ENCODE data around the gene CDC42BPB.
A peak's percentile ranks its signal among the peaks of the same experiment; 100 is the strongest.

Gene CDC42BPB

DNA sequence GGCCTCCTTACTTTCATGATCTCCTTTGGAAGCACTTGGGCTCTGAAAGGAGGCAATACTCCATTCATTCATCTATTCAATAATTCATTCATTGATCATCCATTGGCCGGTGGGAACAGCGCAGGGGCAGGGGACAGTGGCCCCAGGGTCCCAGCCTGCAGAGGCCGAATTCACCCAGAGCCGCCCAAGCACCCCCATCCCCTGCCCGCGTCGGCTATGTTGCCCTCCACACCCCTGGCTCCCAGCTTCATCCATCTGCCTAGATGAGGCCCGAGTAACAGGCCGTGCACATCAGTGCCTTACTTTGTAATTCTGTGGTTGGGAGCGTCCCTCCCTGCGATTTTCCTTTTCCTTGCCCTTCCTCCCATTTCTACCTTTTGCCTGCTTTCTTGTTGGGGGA lies 131.7 kb downstream of the CDC42BPB start:
- H3K9ac ChIP-seq (ENCODE audit: low read length in 2 of 2), result no peak overlapping the region
- peaks cover 35% of the 10 kb centered on the region for H3K4me1 ChIP-seq (ENCODE audit: control insufficient read depth, insufficient read depth, low read length)
- no peaks in the 10 kb centered on the region for H3K9me3 ChIP-seq (ENCODE audit: control insufficient read depth in 2 of 2, low read length in 2 of 2)
- peaks cover 52 to 63% of the 10 kb centered on the region in 2 donors for H3K27me3 ChIP-seq (ENCODE audit: control insufficient read depth in 1 of 2, insufficient read depth in 2 of 2, low read length in 2 of 2)
- no peak overlapping the region for H3K4me3 ChIP-seq (ENCODE audit: low read length in 2 of 2)
- H3K36me3 ChIP-seq (ENCODE audit: control insufficient read depth in 2 of 2, insufficient read depth in 2 of 2, low read length in 2 of 2), result no peaks in the 10 kb centered on the region
- no peak overlapping the region for H3K27ac ChIP-seq (ENCODE audit: low read length)

DNA sequence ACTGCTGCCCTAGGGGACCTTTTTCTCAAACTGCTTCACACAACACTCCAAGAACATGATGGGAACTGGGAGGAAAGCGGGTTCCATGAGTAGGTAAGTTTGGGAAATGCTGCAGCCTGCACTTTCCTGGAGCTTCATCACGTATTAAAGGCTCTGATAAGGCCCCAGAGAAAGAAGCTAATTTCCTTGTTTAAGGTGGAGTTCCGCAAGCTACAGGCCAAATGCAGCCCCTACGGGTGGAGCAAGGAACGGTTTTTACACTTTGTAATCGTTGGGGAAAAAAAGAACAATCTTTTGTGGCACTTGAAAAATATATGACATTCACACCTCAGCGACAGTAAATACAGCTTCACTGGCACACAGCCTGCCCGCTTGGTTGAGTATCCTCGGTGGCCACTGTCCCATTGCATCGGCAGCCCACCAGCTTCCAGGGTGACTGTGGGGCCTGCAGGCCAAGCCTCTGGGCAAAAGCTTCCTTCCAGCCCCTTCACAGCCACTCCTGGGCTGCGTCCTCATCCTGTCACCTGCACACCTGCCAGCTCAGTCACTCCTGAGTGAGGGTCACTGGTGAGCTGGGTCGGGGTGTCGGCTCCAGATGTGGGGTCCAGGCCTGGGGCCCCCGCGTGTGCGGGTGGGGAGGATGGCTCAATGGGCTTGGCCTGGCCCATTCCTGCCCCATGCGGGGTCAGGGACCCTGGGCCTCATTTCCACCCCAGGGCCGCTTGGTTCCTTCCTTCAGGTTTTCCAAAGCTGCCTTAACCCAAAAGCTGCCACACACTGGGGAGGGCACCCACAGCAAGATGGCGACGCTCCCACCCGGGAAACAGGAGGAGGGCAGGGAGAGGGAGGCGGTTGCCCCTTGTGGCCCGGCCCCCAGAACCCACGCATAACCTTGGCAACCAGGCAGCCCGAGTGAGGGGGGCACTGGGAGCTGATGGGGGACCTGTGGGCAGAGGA lies 132.4 kb downstream of the CDC42BPB start:
- Histone ChIP-seq H3K27ac (ENCODE audit: low read length) (no peak overlapping the region), H3K4me3 (ENCODE audit: low read length in 2 of 2) (no peak overlapping the region), H3K4me1 (ENCODE audit: control insufficient read depth, insufficient read depth, low read length) (peaks cover 30% of the 10 kb centered on the region), H3K9me3 (ENCODE audit: control insufficient read depth in 2 of 2, low read length in 2 of 2) (no peaks in the 10 kb centered on the region), H3K36me3 (ENCODE audit: control insufficient read depth in 2 of 2, insufficient read depth in 2 of 2, low read length in 2 of 2) (no peaks in the 10 kb centered on the region), H3K27me3 (ENCODE audit: control insufficient read depth in 1 of 2, insufficient read depth in 2 of 2, low read length in 2 of 2) (peaks cover 51 to 55% of the 10 kb centered on the region in 2 donors), H3K9ac (ENCODE audit: low read length in 2 of 2) (no peak overlapping the region)

DNA sequence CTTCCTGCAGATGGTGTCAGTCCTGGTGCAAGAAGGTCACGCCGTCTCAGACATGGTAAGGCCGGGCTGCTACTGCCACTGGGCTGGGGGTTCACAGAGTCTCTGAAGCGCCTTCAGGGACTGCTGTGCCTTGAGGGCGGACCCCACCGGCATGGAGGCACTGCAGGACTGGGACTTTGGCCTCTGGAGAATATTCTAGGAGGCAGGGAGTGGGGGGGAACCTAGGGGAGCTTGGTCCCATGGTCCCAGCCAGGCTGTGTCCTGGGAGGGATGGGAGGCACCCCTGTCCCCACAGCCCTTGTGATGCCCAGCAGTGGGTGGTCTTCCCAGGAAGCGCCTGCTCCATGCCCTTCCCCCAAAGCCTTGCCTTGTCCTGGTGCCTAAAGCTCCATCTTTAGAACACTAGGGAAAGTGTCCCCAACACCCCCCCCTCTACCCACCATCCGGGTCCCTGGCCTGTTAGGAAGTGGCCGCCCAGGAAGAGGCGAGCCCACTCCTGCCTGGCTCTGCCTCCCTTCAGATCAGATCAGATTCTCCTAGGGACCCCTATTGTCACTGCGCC lies 133.3 kb downstream of the CDC42BPB start:
- H3K27me3 ChIP-seq (ENCODE audit: control insufficient read depth in 1 of 2, insufficient read depth in 2 of 2, low read length in 2 of 2), result peaks cover 45 to 46% of the 10 kb centered on the region in 2 donors
- no peak overlapping the region for H3K9ac ChIP-seq (ENCODE audit: low read length in 2 of 2)
- no peak overlapping the region for H3K4me3 ChIP-seq (ENCODE audit: low read length in 2 of 2)
- peaks cover 21% of the 10 kb centered on the region for H3K4me1 ChIP-seq (ENCODE audit: control insufficient read depth, insufficient read depth, low read length)
- no peaks in the 10 kb centered on the region for H3K36me3 ChIP-seq (ENCODE audit: control insufficient read depth in 2 of 2, insufficient read depth in 2 of 2, low read length in 2 of 2)
- no peak overlapping the region for H3K27ac ChIP-seq (ENCODE audit: low read length)
- no peaks in the 10 kb centered on the region for H3K9me3 ChIP-seq (ENCODE audit: control insufficient read depth in 2 of 2, low read length in 2 of 2)

DNA sequence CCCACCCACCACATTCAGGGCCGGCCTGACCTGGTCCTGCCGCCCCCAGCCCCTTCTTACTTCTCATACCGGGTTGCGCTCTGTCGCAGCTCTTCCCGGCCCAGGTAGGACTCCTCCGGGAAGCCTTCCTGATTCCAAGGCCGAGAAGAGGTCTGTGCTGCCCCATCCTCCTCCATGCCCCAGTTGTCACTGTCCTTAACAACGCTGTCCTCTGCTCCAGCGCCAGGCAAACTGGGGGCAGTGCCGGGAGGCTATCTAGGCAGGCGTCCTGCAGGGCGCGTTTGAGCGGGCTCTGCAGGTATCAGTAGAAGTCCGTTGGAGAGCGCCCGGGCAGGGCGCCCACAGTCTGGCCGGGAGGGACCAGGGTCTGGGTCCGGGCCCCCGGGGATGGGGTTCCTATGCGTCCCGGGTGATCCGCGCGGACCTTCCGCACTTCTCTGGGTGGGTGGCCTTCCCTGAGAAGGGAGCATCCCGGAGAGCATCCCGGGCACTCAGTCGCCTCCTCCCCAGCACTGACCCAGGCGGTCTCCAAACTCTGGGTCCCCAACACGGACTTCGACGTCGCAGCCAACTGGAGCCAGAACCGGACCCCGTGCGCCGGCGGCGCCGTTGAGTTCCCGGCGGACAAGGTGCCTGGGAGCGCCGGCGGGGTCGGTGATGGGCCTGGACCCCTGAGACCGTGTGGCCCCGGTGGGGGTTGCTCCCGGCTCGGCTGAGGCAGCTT lies 134.0 kb downstream of the CDC42BPB start:
- Histone ChIP-seq H3K9me3 (ENCODE audit: control insufficient read depth in 2 of 2, low read length in 2 of 2) (no peaks in the 10 kb centered on the region), H3K27ac (ENCODE audit: low read length) (no peak overlapping the region), H3K27me3 (ENCODE audit: control insufficient read depth in 1 of 2, insufficient read depth in 2 of 2, low read length in 2 of 2) (peaks cover 40 to 41% of the 10 kb centered on the region in 2 donors), H3K4me1 (ENCODE audit: control insufficient read depth, insufficient read depth, low read length) (peaks cover 14% of the 10 kb centered on the region), H3K9ac (ENCODE audit: low read length in 2 of 2) (no peak overlapping the region), H3K36me3 (ENCODE audit: control insufficient read depth in 2 of 2, insufficient read depth in 2 of 2, low read length in 2 of 2) (no peaks in the 10 kb centered on the region), H3K4me3 (ENCODE audit: low read length in 2 of 2) (peak overlapping the region in 1 of 2 donors; percentile 35)

DNA sequence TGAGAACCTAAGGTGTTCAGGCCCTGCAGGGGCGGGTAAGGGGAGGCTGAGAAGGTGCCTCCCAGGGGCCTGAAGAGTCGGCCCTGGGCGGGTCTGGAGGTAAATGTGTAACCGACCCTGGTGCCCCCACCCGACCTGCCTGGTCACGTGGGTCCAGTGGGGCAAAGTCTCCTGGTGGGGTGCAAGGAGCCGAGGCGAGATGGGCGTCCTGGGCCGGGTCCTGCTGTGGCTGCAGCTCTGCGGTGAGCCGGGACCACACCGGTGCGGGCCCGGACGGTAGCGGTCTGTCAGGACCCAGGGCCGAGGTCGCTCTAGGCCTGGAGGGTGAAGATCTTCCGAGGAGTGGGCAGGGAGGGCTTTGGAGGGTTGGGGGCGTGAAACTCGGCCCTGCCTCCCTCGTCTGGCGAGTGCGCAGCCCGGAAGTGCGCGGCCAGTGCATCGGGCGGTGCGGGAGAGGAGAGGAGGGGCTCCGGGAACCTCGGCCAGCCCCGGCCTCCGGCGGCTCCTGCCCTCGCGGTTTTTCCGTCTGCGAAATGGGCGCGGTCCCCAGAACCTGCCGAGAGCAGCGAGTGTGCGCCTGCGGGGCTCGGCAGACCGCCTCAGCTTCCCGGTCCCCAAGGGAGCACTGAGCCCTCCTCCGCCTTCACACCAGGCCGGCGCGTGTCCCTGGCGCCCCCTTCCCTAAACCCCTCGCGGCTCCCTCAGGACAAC lies 134.7 kb downstream of the CDC42BPB start, which contains the start of gene AMN:
Gene AMN (plus strand): TSS at position 174 of the 711 bp plus-strand sequence. CDS start 26 bp downstream, at position 200.
- Histone ChIP-seq H3K9ac (ENCODE audit: low read length in 2 of 2) (no peak within 1 kb of the TSS), H3K36me3 (ENCODE audit: control insufficient read depth in 2 of 2, insufficient read depth in 2 of 2, low read length in 2 of 2) (no peaks in the 10 kb centered on the region), H3K4me3 (ENCODE audit: low read length in 2 of 2) (peak within 1 kb of the TSS in 1 of 2 donors; percentile 35), H3K4me1 (ENCODE audit: control insufficient read depth, insufficient read depth, low read length) (peaks cover 11% of the 10 kb centered on the region), H3K27ac (ENCODE audit: low read length) (no peak within 1 kb of the TSS), H3K27me3 (ENCODE audit: control insufficient read depth in 1 of 2, insufficient read depth in 2 of 2, low read length in 2 of 2) (peaks cover 33 to 37% of the 10 kb centered on the region in 2 donors), H3K9me3 (ENCODE audit: control insufficient read depth in 2 of 2, low read length in 2 of 2) (no peaks in the 10 kb centered on the region)

DNA sequence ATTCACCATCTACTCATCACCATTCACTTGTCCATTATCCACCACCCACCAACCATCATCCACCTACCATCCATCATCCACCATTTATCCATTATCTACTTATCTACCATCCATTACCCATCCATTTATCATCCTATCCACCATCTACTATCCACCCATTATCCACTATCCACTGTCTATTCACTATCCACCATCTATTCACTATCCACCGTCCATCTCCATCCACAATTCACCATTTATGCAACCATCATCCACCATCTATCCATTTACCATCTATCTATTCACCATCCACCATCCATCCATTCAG lies 136.4 kb downstream of the CDC42BPB start:
- H3K36me3 ChIP-seq (ENCODE audit: control insufficient read depth in 2 of 2, insufficient read depth in 2 of 2, low read length in 2 of 2), result no peaks in the 10 kb centered on the region
- H3K9me3 ChIP-seq (ENCODE audit: control insufficient read depth in 2 of 2, low read length in 2 of 2), result no peaks in the 10 kb centered on the region
- no peak overlapping the region for H3K27ac ChIP-seq (ENCODE audit: low read length)
- peaks cover 29 to 32% of the 10 kb centered on the region in 2 donors for H3K27me3 ChIP-seq (ENCODE audit: control insufficient read depth in 1 of 2, insufficient read depth in 2 of 2, low read length in 2 of 2)
- H3K4me3 ChIP-seq (ENCODE audit: low read length in 2 of 2), result no peak overlapping the region
- H3K4me1 ChIP-seq (ENCODE audit: control insufficient read depth, insufficient read depth, low read length), result peaks cover 11% of the 10 kb centered on the region
- no peak overlapping the region for H3K9ac ChIP-seq (ENCODE audit: low read length in 2 of 2)

DNA sequence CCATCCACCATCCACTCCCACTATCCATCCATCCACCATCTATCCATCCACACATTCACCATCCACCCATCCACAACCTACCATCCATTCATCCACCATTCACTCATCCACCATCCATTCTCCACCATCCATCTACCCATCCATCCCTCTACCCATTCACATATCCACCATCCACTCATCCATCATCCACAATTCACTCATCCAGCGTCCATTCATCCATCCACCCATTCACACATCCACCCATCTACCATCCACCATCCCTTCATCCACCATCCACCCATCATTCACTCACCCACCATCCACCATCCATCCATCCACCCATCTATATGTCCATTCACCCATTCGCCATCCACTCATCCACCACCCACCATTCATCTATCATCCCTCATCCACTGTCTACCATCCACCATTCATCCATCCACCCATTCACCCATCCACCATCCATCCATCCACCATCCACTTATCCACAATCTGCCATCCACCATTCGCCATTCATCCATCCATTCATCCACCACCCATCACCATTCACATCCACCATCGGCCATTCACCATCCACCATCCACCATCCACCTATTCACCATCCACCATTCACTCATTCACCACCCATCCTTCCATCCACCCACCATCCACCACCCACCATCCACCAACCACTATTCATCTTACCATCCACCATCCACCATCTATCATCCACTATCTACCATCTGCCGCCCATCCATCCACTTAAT lies 136.9 kb downstream of the CDC42BPB start:
- no peaks in the 10 kb centered on the region for H3K36me3 ChIP-seq (ENCODE audit: control insufficient read depth in 2 of 2, insufficient read depth in 2 of 2, low read length in 2 of 2)
- H3K9ac ChIP-seq (ENCODE audit: low read length in 2 of 2), result no peak overlapping the region
- H3K9me3 ChIP-seq (ENCODE audit: control insufficient read depth in 2 of 2, low read length in 2 of 2), result no peaks in the 10 kb centered on the region
- H3K4me3 ChIP-seq (ENCODE audit: low read length in 2 of 2), result no peak overlapping the region
- peaks cover 29 to 30% of the 10 kb centered on the region in 2 donors for H3K27me3 ChIP-seq (ENCODE audit: control insufficient read depth in 1 of 2, insufficient read depth in 2 of 2, low read length in 2 of 2)
- peaks cover 11% of the 10 kb centered on the region for H3K4me1 ChIP-seq (ENCODE audit: control insufficient read depth, insufficient read depth, low read length)
- H3K27ac ChIP-seq (ENCODE audit: low read length), result no peak overlapping the region

DNA sequence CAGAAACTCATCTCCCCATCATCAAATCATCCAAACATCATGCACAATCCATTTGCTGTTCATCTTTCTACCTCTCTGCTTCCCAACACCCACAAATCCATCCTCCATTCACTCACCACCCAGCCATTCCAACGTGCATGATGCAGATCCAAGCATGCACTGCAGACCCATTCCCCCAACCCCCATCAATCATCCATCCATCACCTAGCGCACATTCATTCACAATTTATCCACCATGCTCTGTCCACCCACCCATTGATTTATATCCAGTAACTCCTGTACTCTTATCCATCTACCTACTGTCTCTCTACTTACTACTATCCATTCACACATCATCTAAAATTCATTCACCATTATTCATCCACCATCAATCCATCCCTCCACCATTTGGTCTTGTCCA lies 138.9 kb downstream of the CDC42BPB start:
- Histone ChIP-seq H3K36me3 (ENCODE audit: control insufficient read depth in 2 of 2, insufficient read depth in 2 of 2, low read length in 2 of 2) (no peaks in the 10 kb centered on the region), H3K4me1 (ENCODE audit: control insufficient read depth, insufficient read depth, low read length) (peaks cover 8% of the 10 kb centered on the region), H3K9me3 (ENCODE audit: control insufficient read depth in 2 of 2, low read length in 2 of 2) (no peaks in the 10 kb centered on the region), H3K9ac (ENCODE audit: low read length in 2 of 2) (no peak overlapping the region), H3K27ac (ENCODE audit: low read length) (no peak overlapping the region), H3K27me3 (ENCODE audit: control insufficient read depth in 1 of 2, insufficient read depth in 2 of 2, low read length in 2 of 2) (peaks cover 13 to 15% of the 10 kb centered on the region in 2 donors), H3K4me3 (ENCODE audit: low read length in 2 of 2) (no peak overlapping the region)

DNA sequence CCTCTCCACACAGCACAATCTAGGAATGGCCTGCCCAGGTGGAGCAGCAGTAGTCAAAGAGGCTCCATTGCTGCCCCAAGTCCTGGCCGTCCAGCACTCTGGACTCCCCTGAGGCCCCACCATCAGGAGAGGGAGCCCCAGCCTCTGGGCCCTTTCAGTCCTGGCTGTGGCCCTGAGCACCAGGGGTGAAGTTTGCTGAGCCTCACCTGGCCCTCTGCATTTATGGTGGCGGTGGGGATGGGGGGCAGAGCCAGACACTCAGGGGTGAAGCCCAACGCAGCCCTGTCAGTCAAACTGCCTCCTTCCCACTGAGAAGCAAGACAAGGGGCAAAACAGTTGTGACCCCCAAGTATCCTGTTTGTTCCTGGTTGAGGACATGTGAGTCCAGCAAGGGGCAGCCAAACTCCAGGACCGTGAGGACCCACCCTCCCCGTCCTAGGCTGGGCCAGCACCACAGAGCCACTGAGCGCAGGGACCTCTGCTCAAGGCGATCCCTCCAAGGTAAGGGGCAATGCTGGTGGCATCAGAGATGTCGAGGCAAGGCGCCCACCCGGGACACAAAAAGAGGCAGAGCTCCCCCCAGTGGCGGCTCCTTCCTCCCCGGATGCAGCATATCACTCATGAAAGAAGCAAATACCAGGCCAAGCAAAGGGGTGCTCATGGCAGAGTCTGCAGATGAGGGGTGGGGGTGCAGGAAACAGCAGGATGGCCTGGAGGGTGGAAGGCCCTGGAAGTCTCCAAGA lies 139.7 kb downstream of the CDC42BPB start:
- Histone ChIP-seq H3K4me1 (ENCODE audit: control insufficient read depth, insufficient read depth, low read length) (peaks cover 1% of the 10 kb centered on the region), H3K4me3 (ENCODE audit: low read length in 2 of 2) (no peak overlapping the region), H3K36me3 (ENCODE audit: control insufficient read depth in 2 of 2, insufficient read depth in 2 of 2, low read length in 2 of 2) (no peaks in the 10 kb centered on the region), H3K9ac (ENCODE audit: low read length in 2 of 2) (no peak overlapping the region), H3K27ac (ENCODE audit: low read length) (no peak overlapping the region), H3K9me3 (ENCODE audit: control insufficient read depth in 2 of 2, low read length in 2 of 2) (no peaks in the 10 kb centered on the region), H3K27me3 (ENCODE audit: control insufficient read depth in 1 of 2, insufficient read depth in 2 of 2, low read length in 2 of 2) (peaks cover 6 to 7% of the 10 kb centered on the region in 2 donors)
